ENCODE results near the gene TIGD6. TPM values are rescaled to one million over a fixed set of nuclear protein-coding genes. Genes with fewer than 3 reads are reported as not detected.
A peak's percentile ranks its signal among the peaks of the same experiment; 100 is the strongest.

Gene TIGD6
- total and polyA plus RNA-seq, 3 experiments from 2014 or later = 1.5 to 3.1 (median 3.0) TPM

DNA sequence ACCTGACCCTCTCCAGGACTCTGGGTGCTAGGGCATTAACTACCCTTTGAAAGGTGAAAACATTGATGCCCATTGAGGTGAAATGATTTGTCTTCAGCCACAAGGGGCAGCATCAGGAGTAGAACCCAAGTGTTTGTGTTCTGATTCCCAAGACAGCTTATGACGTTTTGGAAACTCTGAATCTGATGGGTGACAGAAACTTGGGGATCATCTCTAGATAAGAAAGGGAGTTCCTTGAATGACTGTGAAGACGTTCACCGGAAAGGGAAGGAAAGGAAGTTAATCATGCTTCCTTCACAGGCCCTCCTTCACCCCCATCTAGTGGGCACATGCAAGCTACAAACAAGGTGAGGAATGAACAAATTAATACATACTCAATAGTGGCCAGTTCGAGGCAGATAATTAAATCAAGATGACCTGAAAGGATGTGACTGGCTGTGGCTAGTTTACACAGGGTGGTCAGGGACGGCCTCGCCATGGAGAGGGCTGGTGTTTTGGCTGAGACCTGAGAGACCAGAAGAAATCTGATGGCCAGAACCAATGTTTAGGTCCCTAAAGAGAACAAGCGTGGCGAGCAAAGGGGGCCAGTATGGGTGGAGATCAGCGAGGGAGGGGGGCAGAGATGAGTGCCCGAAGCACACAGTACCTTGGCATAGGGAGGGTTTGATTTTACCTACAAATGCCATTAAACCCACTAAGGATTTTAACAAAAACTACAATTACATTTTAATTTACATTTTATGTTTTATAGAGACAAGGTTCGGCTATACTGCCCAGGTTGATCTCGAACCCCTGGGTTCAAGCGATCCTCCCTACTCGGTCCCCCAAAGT is 40.8 kb downstream of the TIGD6 start:
- Histone ChIP-seq H3K9me3 (ENCODE audit: low read length) (no peaks in the 10 kb centered on the region), H3K36me3 (ENCODE audit: insufficient read depth, low read length) (no peaks in the 10 kb centered on the region), H3K27ac (ENCODE audit: low read depth, low read length) (peak overlapping the region; percentile 83), H3K4me1 (ENCODE audit: insufficient read depth, low read length) (peaks cover 18% of the 10 kb centered on the region), H3K27me3 (ENCODE audit: insufficient read depth, low read length, poor library complexity, severe bottlenecking) (no peaks in the 10 kb centered on the region), H3K4me3 (ENCODE audit: low read length) (peak overlapping the region; percentile 82)
- no peaks in the 10 kb centered on the region for H3K9me3 Mint-ChIP-seq
- H3K4me3 Mint-ChIP-seq = peak overlapping the region; percentile 91 to 98 (median 96)
- CTCF ChIA-PET = interaction anchor here (0.6 to 3.0 kb wide), 15 partner anchors 8 to 126 kb away, joined by 3 to 10 read pairs (median 4); partner anchors contain the start of gene TIGD6
- H3K36me3 Mint-ChIP-seq = peaks cover 0 to 13% (median 4%) of the 10 kb centered on the region in 3 donors
- no peaks in the 10 kb centered on the region for H3K27me3 Mint-ChIP-seq
- POLR2A ChIA-PET = interaction anchor here (0.6 to 1.3 kb wide), 6 partner anchors 9 to 1293 kb away, joined by 3 to 6 read pairs (median 4); partner anchors contain the start of genes HMGXB3 and TIGD6
- H3K4me1 Mint-ChIP-seq = peaks cover 28 to 40% (median 38%) of the 10 kb centered on the region in 3 donors
- DNase-seq = peak; percentile 3 to 53 (median 26)
- H3K27ac Mint-ChIP-seq = peak overlapping the region; percentile 85 to 99 (median 96)

DNA sequence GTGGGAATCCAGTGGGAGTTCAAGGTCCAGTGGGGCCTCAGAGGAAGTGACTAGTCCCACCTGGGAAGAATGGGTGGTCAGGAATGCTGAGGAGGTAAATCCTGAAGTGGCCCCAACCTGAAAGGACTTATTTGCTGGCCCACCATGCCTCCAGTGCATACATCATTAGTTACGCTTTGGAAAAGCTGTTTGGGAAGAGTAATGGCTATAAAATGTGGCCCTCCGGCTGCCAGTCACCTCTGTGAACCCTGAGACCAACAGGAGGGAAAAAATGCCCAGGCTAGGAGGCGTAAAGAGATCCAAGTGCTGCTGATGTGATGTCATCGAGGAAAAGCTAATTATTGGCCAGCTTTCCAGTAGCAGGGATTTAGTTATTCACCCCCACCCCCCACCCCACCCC is 42.6 kb downstream of the TIGD6 start:
- Histone ChIP-seq H3K4me1 (ENCODE audit: insufficient read depth, low read length) (peaks cover 18% of the 10 kb centered on the region), H3K27ac (ENCODE audit: low read depth, low read length) (no peak overlapping the region), H3K4me3 (ENCODE audit: low read length) (no peak overlapping the region), H3K27me3 (ENCODE audit: insufficient read depth, low read length, poor library complexity, severe bottlenecking) (no peaks in the 10 kb centered on the region), H3K36me3 (ENCODE audit: insufficient read depth, low read length) (no peaks in the 10 kb centered on the region), H3K9me3 (ENCODE audit: low read length) (no peaks in the 10 kb centered on the region)
- DNase-seq = no peak
- H3K27ac Mint-ChIP-seq = no peak overlapping the region
- POLR2A ChIA-PET = interaction anchor here (0.9 kb wide), 1 partner anchor 43 kb away, joined by 3 read pairs; the partner anchor contains the start of genes HMGXB3 and TIGD6
- no peaks in the 10 kb centered on the region for H3K27me3 Mint-ChIP-seq
- H3K4me3 Mint-ChIP-seq = no peak overlapping the region
- peaks cover 0 to 11% (median 3%) of the 10 kb centered on the region in 3 donors for H3K36me3 Mint-ChIP-seq
- no peaks in the 10 kb centered on the region for H3K9me3 Mint-ChIP-seq
- CTCF ChIA-PET = interaction anchor here (1.8 to 2.0 kb wide), 2 partner anchors 10 to 33 kb away, joined by 7 to 9 read pairs; no protein-coding TSS in a partner anchor
- H3K4me1 Mint-ChIP-seq = peaks cover 28 to 36% (median 33%) of the 10 kb centered on the region in 3 donors

DNA sequence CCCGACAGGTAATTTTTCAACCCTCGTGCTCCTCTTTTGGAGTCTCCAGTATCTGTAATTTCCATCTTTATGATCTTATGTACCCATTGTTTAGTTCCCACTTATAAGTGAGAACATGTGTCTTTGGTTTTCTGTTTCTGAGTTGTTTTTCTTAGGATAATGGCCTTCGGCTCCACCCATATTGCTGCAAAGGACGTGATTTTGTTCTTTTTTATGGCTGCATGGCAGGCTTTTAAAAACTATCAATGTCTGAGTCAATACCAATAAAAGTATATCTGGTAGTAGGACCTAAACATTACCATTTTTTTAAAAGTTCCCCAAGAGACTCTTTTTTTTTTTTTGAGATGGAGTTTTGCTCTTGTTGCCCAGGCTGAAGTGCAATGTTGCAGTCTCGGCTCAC is 43.8 kb downstream of the TIGD6 start:
- Mint-ChIP-seq H3K36me3 (peaks cover 0 to 10% (median 0%) of the 10 kb centered on the region in 3 donors), H3K4me1 (peaks cover 16 to 24% (median 21%) of the 10 kb centered on the region in 3 donors), H3K9me3 (no peaks in the 10 kb centered on the region), H3K27me3 (peaks cover 0 to 3% of the 10 kb centered on the region in 2 donors), H3K27ac (peak overlapping the region in 1 of 8 donors; percentile 69), H3K4me3 (no peak overlapping the region)
- H3K9me3 ChIP-seq (ENCODE audit: low read length) = no peaks in the 10 kb centered on the region
- peaks cover 14% of the 10 kb centered on the region for H3K4me1 ChIP-seq (ENCODE audit: insufficient read depth, low read length)
- no peak overlapping the region for H3K4me3 ChIP-seq (ENCODE audit: low read length)
- no peak for DNase-seq
- ChIA-PET POLR2A (no interaction called here), CTCF (no interaction called here)
- no peaks in the 10 kb centered on the region for H3K36me3 ChIP-seq (ENCODE audit: insufficient read depth, low read length)
- H3K27ac ChIP-seq (ENCODE audit: low read depth, low read length) = no peak overlapping the region
- H3K27me3 ChIP-seq (ENCODE audit: insufficient read depth, low read length, poor library complexity, severe bottlenecking) = no peaks in the 10 kb centered on the region

DNA sequence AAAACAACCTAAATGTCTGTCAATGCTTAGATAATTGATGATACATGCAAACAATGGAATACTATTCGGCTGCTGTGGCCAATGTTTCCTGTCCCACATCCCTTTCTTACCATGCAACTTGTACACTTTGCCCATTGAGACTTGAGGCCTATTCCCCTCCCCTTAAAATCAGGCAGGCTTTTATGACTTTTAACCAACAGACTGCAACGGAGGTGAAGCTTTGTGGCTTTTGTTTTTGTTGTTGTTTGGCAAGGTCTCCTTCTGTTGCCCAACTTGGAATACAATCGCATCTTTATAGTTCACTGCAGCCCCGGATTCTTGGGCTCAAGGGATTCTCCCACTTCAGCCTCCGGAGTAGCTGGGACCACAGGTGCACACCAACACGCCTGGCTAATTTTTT is 45.7 kb downstream of the TIGD6 start:
- H3K27ac Mint-ChIP-seq = no peak overlapping the region
- Histone ChIP-seq H3K4me3 (ENCODE audit: low read length) (no peak overlapping the region), H3K27ac (ENCODE audit: low read depth, low read length) (no peak overlapping the region), H3K9me3 (ENCODE audit: low read length) (no peaks in the 10 kb centered on the region), H3K36me3 (ENCODE audit: insufficient read depth, low read length) (no peaks in the 10 kb centered on the region), H3K4me1 (ENCODE audit: insufficient read depth, low read length) (peaks cover 4% of the 10 kb centered on the region), H3K27me3 (ENCODE audit: insufficient read depth, low read length, poor library complexity, severe bottlenecking) (no peaks in the 10 kb centered on the region)
- DNase-seq = no peak
- H3K4me1 Mint-ChIP-seq = peaks cover 6 to 10% (median 7%) of the 10 kb centered on the region in 3 donors
- POLR2A ChIA-PET = no interaction called here
- CTCF ChIA-PET = no interaction called here
- H3K36me3 Mint-ChIP-seq = peaks cover 0 to 1% (median 0%) of the 10 kb centered on the region in 3 donors
- H3K4me3 Mint-ChIP-seq = no peak overlapping the region
- no peaks in the 10 kb centered on the region for H3K9me3 Mint-ChIP-seq
- peaks cover 0 to 3% of the 10 kb centered on the region in 2 donors for H3K27me3 Mint-ChIP-seq

DNA sequence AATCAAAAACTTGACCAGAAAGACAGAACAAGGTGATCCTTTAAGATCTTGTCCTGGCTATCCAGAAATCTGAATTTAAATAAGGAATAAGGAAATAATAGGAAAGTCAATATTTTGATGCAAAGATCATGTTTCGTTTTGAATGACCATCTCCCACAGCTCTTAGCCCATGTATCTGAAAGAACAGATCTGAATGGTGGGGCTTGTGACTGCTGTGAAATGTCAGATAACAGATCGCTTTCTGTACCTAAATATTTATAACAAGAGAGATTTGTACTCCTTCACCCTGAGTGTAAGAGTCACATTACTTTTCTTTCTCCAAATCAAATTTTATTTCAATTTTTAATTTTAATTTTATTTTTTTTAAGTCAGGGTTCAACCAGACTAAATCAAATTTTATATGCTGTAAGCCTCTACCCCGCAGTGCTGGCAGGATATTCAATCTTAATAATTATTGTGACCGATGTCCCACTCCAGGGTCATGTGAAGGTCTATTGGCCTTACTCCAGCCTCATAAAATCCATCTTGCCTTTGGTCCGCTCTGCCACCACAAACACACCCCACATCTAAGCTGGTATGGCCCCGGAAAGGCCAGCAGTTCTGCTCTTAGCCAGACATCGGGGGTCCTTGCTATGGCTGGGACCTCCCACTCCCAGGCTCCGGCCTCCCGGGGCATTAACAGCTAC is 46.9 kb downstream of the TIGD6 start:
- no peak overlapping the region for H3K4me3 Mint-ChIP-seq
- CTCF ChIA-PET = no interaction called here

DNA sequence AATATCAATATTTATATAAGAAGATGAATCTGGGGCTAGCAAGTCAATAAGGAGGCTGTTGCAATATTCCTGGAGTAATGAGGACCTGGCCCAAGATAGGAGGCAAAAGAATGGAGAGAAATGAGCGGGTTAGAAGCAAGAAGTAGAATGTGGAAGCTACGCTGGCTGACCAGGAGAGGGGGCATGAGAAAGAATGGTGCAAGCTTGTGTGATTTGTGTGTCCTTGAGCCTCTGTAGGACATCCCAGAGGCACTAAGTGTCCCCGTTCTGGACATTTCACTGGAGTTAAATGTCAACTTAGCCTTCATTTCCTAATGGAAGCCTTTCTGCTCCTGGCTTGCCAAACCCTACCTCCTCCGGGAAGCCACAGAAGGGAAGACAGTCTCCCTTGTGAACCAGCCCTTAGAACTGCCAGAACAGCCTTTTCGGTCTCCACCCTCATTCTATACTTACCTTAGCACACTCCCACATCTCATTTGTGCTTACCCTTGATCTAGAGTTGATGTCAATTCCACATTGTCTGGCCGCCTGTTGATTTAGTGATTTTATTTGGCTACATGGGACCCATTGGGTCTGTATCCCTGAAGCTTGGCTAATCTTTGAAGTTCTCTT is 49.2 kb downstream of the TIGD6 start:
- Histone ChIP-seq H3K4me1 (ENCODE audit: insufficient read depth, low read length) (no peaks in the 10 kb centered on the region), H3K4me3 (ENCODE audit: low read length) (no peak overlapping the region), H3K36me3 (ENCODE audit: insufficient read depth, low read length) (no peaks in the 10 kb centered on the region), H3K27me3 (ENCODE audit: insufficient read depth, low read length, poor library complexity, severe bottlenecking) (no peaks in the 10 kb centered on the region), H3K27ac (ENCODE audit: low read depth, low read length) (no peak overlapping the region), H3K9me3 (ENCODE audit: low read length) (no peaks in the 10 kb centered on the region)
- Mint-ChIP-seq H3K9me3 (no peaks in the 10 kb centered on the region), H3K4me1 (no peaks in the 10 kb centered on the region), H3K27me3 (peaks cover 3 to 30% of the 10 kb centered on the region in 2 donors), H3K4me3 (no peak overlapping the region), H3K36me3 (no peaks in the 10 kb centered on the region), H3K27ac (no peak overlapping the region)
- DNase-seq = no peak
- ChIA-PET CTCF (interaction anchor here (0.5 to 1.1 kb wide), 2 partner anchors 39 to 116 kb away, joined by 3 read pairs; no protein-coding TSS in a partner anchor), POLR2A (interaction anchor here (1.4 kb wide), 1 partner anchor 9 kb away, joined by 4 read pairs; the partner anchor contains the start of gene SLC26A2)

More for the DNA sequence above, 46.9 kb downstream of the TIGD6 start:
- no peaks in the 10 kb centered on the region for H3K36me3 ChIP-seq (ENCODE audit: insufficient read depth, low read length)
- POLR2A ChIA-PET = no interaction called here
- H3K27me3 ChIP-seq (ENCODE audit: insufficient read depth, low read length, poor library complexity, severe bottlenecking) = no peaks in the 10 kb centered on the region
- H3K4me1 ChIP-seq (ENCODE audit: insufficient read depth, low read length) = no peaks in the 10 kb centered on the region
- DNase-seq = no peak
- Mint-ChIP-seq H3K4me1 (no peaks in the 10 kb centered on the region), H3K9me3 (no peaks in the 10 kb centered on the region), H3K36me3 (no peaks in the 10 kb centered on the region), H3K27me3 (peaks cover 0 to 9% of the 10 kb centered on the region in 2 donors), H3K27ac (no peak overlapping the region)
- no peaks in the 10 kb centered on the region for H3K9me3 ChIP-seq (ENCODE audit: low read length)
- H3K27ac ChIP-seq (ENCODE audit: low read depth, low read length) = no peak overlapping the region
- no peak overlapping the region for H3K4me3 ChIP-seq (ENCODE audit: low read length)

DNA sequence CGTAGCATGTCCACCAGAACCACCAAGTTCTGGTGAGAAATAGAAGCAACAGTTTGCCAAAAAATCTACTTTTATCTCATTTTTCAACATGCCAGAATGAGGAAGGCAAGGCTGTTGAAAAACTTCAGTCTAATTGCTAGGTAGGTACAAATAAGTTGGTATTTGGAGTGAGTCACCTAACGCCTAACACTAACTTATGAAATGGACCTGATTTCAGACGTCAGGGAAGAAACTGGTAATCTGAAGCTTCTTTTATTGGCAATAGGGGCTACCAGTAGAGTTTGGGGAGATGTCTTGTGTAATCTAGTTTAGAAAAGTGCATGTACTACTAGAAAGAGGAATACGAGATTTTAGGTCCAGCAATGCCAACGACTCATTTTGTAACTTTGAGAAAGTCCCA is 51.5 kb downstream of the TIGD6 start:
- Histone ChIP-seq H3K4me3 (ENCODE audit: low read length) (no peak overlapping the region), H3K4me1 (ENCODE audit: insufficient read depth, low read length) (no peaks in the 10 kb centered on the region), H3K9me3 (ENCODE audit: low read length) (no peaks in the 10 kb centered on the region), H3K36me3 (ENCODE audit: insufficient read depth, low read length) (no peaks in the 10 kb centered on the region), H3K27me3 (ENCODE audit: insufficient read depth, low read length, poor library complexity, severe bottlenecking) (no peaks in the 10 kb centered on the region), H3K27ac (ENCODE audit: low read depth, low read length) (no peak overlapping the region)
- no peak overlapping the region for H3K27ac Mint-ChIP-seq
- H3K27me3 Mint-ChIP-seq = peaks cover 3 to 39% of the 10 kb centered on the region in 2 donors
- H3K4me1 Mint-ChIP-seq = no peaks in the 10 kb centered on the region
- no peaks in the 10 kb centered on the region for H3K9me3 Mint-ChIP-seq
- H3K36me3 Mint-ChIP-seq = no peaks in the 10 kb centered on the region
- CTCF ChIA-PET = interaction anchor here (1.4 to 2.4 kb wide), 2 partner anchors 10 to 96 kb away, joined by 3 to 7 read pairs; no protein-coding TSS in a partner anchor
- DNase-seq = no peak
- no peak overlapping the region for H3K4me3 Mint-ChIP-seq
- POLR2A ChIA-PET = no interaction called here

Data from CD8-positive, alpha-beta memory T cell (primary cell).